Left cardiac atrium (tissue), 4 donors: ENCODE results near the gene CLEC16A. TPM values are rescaled to one million over a fixed set of nuclear protein-coding genes. Genes with fewer than 3 reads are reported as not detected.

Source experiments
- ATAC-seq, 2 donors: fragments of 200-7000 bp; cut with Tn5 transposase; one replicate each; pipeline ENCODE4 v1.9.1; 2020; ENCODE audit warnings: mild to moderate bottlenecking in 2 of 2, moderate library complexity in 2 of 2
- DNase-seq: peaks from one replicate; pipeline ENCODE4 v3.0.0-alpha.2; 2020
- intact Hi-C, 2 donors: fragments of 100-400 bp; cut with DNase I; formaldehyde crosslinking; loops; one replicate each; pipeline versions ENCODE4 v1.14.1 to v1.15.1; 2022 to 2023
- total RNA-seq, 2 donors: library from RNA; stranded (reverse); fragmentation: NEBNext Ultra II Directional; extraction: Animal tissue kit (Norgen Biotek cat#: 25700); gene quantifications; one replicate each; pipeline ENCODE4 v1.2.1, GENCODE V29; 2021
- donor health status: DM: no; HTN: yes; CAD: no.
- donor health status: DM: no; HTN: yes; CAD: no; lungs with severe emphysema.
- donor health status: DM: yes; HTN: yes; CAD: no.
- donor health status: Dilated cardiomyopathy.

CLEC16A gene
- total RNA-seq, 2 donors from 2014 or later, result 25.5 to 30.2 TPM

DNA sequence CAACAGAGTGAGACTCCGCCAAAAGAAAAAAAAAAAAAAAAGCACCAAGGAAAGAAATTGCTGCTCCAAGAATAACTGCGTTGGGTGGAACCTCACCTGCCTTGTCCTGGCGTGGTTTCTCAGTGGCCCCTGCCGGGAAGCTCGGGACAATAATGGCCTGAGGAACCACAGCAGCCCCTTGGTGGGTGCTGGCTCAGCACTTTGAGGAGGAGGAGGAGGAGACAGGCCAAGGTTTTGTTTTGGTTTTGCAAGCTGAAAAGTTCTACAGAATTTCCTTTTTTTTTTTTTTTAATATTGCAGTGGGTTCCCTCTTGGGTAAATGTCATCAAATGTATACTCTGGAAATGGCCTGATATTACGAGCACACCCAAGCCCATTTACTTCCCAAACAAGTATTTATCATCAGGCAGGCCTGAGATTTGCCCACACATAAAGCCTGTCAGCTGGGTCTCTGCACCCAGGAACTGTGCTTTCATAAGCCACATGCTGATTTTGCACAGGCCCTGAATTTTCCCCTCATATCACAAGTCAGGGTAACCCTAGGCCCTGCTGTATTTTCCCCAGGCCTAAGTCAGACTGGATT is 233.3 kb downstream of the CLEC16A start:
- DNase-seq (no peak), ATAC-seq (no peak)
- intact Hi-C loops, result loop anchor here in 1 of 2 donors (5.0 to 10.0 kb wide), 2 partner anchors 40 to 77 kb away; partner anchors contain the start of gene SOCS1

DNA sequence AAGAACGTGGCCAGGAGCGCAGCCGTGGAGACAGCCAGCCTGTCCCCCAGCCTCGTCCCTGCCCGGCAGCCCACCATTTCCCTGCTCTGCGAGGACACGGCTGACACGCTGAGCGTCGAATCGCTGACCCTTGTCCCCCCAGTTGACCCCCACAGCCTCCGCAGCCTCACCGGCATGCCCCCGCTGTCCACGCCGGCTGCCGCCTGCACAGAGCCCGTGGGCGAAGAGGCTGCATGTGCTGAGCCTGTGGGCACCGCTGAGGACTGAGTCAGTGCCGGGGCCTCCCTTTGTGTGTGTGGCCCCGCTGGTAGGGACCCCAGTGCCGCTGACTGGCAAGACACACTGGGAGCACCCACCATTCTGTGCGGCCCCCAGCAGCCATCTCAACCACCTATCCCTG is 234.1 kb downstream of the CLEC16A start:
- DNase-seq (no peak), ATAC-seq (no peak)
- intact Hi-C loops, result loop anchor here in 1 of 2 donors (5.0 to 10.0 kb wide), 2 partner anchors 39 to 76 kb away; partner anchors contain the start of gene SOCS1

DNA sequence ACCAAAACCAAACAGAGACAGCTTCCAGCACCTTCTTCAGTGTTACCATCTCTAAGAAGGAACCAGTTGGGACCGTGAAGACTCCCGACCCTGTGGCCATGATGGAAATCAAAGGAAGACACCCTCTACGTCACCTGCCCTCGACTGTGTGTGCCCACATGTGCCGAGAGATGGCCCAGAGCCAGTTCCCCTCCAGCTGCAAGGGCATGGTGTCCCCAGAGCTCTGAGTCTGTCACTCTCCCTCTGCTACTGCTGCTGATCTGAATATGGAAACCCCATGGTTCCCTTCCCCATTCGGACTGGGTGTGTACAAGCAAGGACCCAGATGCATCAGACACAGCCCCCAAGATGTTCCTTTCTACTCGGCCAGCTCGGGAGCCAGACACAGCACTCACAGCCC is 235.2 kb downstream of the CLEC16A start:
- intact Hi-C loops, result loop anchor here in 1 of 2 donors (5.0 to 10.0 kb wide), 2 partner anchors 38 to 75 kb away; partner anchors contain the start of gene SOCS1
- ATAC-seq, result no peak
- no peak for DNase-seq

DNA sequence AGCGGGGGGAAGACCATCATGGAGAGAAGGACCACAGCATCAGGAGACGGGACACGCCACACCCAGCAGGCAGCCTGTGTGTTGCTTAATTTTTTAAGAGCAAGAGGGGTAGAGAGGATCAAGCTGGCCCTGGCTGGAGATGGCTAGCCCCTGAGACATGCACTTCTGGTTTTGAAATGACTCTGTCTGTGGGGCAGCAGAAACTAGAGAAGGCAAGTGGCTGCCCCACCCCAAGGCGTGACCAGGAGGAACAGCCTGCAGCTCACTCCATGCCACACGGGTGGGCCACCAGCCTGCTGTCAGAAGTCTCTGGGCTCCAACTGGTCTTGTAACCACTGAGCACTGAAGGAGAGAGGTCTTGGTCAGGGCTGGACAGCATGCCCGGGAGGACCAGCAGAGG is 236.1 kb downstream of the CLEC16A start:
- intact Hi-C loops, result no loop called here
- no peak for DNase-seq
- peak in 1 of 2 donors; percentile 8 for ATAC-seq

DNA sequence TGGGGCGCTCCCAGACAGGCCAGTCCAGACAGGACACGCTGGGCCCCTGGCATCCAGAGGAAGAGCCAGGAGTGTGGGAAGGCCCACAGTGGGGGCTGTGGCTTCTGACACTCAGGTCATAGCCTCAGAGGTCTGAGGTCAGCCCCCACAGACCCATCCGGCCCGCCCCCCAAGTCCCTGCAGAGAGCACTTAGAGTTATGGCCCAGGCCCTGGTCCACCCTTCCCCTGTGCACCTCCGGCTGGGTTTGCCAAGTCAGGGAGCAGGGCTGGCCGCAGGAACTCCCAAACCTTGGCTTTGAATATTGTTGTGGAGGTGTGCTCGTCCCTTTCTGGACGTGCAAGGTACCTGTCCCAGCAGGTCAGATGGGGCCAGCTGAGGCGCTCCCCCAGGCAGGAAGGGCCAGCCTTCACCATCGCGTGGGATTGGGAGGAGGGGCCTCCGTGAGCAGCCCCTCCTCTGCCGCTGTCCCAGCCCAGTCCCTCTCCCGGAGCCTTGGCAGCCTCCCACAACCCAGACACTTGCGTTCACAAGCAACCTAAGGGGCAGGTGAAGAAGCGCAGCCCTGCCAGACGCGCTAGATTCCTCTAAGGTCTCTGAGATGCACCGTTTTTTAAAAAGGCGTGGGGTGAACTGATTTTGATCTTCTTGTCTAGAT is 237.0 kb downstream of the CLEC16A start:
- intact Hi-C loops, result no loop called here
- ATAC-seq, result no peak
- DNase-seq, result no peak

DNA sequence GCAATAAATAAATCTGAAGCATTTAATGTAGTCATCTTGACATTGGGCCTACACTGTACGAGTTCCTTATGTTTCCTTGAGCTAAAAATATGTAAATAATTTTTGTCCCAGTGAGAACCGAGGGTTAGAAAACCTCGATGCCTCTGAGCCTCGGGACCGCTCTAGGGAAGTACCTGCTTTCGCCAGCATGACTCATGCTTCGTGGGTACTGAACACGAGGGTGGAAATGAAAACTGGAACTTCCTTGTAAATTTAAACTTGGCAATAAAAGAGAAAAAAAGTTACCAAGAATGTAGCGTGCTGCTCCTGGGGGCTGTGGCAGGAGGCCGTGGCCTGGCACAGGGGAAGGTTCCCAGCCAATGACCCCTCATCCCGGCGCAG is 237.5 kb downstream of the CLEC16A start:
- intact Hi-C loops, result no loop called here
- no peak for DNase-seq

DNA sequence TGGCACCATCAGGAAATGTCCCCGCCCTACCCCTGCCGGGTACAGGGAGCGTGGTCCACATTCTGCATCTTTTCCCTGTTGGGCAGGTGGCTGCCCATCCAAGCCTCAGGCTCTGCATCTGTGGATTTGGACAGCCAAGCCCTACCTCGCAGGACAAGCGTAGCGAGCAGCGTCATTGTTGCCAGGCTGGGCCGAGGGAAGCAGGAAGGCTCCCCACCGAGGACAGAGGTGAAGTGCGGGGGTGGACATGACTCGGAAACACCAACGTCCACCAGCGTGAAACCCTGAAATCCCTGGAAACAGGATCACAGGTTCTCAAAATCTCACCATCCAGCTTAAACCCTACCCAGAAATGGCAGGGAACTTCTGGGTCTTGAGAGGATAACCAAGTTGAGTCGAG is 238.0 kb downstream of the CLEC16A start:
- DNase-seq (no peak), ATAC-seq (no peak)
- intact Hi-C loops, result no loop called here

More for the DNA sequence above, 237.5 kb downstream of the CLEC16A start:
- ATAC-seq, result peak in 1 of 2 donors; percentile 28

DNA sequence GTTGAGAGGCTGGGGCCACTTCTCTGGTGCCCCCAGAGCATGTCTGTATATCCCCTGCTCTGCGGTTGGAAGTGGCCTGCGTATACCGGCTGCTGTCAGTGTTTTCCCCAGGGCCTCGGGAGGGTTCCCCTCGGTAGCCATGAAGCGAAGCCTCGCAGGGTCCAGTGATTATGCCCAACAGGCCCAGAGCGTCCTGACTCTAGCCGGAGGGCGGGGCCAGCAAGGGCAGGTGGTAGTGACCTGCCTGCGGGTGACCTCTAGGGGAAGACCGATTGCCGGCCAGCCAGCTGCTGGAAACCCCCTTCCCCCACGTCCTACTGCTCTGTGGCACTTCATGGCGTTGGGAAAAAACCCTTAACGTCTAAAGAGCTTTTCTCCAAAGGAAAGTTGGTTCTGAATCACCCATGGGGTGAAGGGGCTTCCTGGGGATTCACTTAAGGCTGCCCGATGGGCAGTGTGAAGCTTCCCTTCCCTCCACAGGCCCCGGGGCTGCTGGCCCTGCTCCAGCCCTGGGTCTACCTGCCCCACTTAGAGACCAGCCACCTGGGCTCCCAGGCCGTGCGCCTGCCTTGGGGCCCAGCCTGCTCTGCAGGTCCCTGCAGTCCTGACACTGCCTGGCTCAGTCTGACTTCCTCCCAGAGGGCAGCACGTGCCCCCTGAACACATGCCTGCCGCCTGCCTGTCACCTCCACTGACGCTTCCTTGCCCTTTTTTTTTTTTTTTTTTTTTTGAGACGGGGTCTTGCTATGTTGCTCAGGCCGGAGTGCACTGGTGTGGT is 238.9 kb downstream of the CLEC16A start:
- no peak for DNase-seq
- intact Hi-C loops, result no loop called here
- ATAC-seq, result no peak

DNA sequence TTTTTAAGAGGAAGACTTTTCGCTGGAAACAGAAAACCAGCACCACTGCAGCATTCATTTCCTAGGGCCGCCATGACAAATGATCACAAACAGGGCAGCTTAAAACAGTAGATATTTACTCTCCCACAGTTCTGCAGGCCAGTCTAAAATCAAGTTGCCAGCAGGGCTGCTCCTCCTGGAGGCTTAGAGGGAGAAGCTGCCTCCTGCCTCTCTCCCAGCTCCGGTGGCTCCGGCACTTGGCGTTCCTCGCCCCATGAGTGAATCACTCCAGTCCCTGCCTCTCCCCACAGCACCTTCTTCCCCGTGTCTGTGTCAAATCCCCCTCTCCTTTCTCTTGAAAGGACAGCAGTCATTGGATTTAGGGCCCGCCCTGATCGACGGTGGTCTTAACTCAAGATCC is 239.6 kb downstream of the CLEC16A start:
- intact Hi-C loops, result no loop called here
- ATAC-seq (no peak), DNase-seq (no peak)

DNA sequence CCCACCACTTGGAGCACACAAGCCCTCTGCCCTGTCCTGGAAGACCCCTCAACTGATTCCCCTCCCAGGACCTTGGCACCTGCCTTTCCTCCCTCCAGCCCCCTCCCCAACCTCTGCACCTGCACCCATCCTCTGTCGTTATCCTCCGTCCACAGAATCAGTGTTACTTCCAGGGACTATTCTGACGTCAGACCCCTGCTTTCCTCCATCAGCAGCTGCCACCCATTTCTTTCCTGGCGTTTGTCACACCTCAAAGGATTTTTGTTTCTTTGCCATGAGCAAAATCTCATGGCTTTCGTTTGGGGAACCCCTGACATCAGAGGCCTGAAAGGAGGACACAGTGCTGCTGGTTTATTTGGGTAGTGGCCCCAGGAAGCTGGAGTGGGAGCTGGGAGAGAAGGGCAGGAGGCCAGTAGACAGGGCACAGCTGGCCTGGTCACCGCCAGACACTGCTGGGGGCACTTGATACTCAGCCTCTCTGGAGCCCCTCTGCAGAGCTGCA is 243.2 kb downstream of the CLEC16A start:
- no peak for ATAC-seq
- intact Hi-C loops, result no loop called here
- DNase-seq, result no peak

DNA sequence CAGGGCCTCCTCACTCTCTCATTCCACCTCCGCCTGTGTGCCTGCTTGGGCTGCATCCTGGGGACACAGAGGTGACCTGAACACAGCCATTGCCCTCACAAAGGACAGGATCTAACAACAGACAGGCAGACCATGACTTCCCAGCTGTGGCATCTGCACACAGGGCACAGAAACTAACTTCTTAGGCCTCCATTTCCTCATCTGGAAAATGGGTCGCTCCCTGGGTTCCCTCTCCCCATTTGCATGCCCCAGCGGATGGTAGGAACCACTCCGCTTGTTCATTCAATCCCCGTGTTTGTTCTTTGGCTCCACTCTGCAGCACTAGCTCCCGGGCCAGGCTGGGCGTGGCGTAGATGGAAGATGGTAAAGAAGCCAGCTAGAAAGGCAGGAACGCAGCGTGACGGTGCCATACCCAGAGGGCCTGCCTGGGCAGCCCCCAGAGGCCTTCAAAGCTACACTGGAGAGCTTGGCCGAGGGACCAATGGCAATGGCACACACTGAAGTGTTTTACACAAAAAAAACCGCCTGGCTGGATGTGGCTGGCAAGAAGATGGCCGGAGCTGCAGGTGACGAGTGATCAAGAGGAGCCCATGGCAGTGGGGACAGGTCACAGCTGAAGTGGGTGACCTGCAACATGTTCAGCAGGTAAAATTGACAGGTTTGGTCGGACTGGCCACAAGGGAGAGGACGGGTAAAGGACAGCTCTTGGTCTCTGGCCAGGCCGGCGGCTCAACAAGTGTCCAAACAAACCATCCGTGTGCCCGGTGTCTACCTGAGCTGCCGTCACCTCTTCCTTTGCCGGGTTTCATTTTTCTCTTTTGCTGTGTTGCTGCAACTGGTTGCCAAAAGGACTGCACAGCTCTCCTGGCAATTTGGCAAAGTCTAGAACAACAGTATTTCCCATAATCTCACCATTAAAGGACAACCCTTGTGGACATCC is 244.7 kb downstream of the CLEC16A start:
- no peak for ATAC-seq
- DNase-seq, result no peak
- intact Hi-C loops, result no loop called here

DNA sequence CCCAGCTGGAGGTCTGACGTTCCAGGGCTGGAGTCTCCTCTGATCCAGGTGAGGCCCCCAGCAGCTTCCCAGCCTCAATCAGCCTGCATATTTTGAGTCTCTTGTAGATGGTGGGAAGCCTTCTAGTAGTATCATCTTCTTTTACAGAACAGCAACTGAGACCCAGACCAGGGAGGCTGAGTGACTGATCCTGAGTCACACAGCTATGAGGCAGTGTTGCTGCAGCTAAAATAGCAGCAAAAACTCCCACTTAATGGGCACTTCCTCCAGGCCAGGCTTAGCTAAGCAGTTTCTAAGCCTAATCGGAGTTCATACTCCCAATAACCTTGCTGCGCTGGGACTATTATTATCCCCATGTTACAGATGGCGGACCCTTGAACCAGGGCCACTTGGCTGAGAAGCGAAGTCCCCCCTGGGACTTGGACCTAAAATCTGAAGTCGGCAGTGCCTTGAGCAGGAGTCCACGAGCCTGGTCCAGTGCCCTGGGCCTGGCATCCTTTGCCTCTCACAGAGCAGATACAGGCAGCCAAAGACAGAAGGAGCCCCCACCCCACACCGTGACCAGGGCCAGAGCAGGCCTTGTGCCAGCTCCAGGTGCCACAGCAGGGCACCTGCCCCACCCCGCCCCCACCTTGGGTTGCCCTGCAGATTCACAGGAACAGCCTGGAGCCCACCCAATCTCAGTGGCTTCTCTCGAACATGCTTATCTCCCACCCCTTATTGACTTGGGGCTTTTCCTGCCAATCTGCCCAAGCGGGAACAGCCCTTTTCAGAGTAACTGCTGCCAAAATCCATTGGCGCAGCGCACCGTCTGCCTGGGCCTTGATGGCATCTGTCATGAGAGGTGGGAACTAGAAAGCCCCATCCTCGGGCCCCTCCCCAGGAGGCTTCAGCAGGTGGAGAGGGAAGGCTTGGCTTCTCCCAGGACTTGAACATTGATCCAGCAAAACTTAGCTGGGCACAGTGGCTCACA is 246.5 kb downstream of the CLEC16A start:
- no peak for DNase-seq
- intact Hi-C loops, result no loop called here
- no peak for ATAC-seq

DNA sequence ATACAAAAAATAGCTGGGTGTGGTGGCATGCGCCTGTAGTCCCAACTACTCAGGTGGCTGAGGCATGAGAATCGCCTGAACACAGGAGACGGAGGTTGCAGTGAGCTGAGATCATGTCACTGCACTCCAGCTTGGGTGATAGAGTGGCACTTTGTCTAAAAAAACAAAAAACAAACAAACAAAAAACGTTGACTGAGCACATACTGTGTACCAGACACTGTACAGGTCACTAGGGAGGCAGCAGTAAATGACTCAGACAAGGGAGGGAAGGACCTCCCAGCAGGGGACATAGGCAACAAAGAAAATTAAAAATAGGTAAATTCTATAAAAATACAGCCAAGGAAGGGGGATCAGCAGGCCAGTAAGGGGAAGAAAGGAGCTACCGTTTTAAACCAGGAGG is 247.3 kb downstream of the CLEC16A start:
- ATAC-seq, result no peak
- DNase-seq, result no peak
- intact Hi-C loops, result no loop called here

DNA sequence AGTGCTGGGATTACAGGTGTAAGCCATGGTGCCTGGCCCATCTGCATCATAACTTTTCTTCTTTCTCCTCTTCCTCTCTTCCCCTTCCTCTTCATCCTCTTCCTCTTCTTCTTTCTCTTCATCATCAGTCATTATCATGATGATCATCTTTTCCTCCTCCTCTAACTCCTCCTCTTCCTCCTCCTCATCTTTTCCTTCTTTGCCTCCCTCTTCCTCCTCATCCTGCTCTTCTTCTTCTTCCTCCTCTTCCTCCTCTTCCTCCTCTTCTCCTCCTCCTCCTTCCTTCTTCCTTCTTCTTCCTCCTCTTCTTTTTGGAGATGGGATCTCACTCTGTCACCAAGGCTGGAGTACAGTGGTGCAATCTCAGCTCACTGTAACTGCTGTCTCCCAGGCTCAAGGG is 249.1 kb downstream of the CLEC16A start:
- ATAC-seq (no peak), DNase-seq (no peak)
- intact Hi-C loops, result no loop called here

DNA sequence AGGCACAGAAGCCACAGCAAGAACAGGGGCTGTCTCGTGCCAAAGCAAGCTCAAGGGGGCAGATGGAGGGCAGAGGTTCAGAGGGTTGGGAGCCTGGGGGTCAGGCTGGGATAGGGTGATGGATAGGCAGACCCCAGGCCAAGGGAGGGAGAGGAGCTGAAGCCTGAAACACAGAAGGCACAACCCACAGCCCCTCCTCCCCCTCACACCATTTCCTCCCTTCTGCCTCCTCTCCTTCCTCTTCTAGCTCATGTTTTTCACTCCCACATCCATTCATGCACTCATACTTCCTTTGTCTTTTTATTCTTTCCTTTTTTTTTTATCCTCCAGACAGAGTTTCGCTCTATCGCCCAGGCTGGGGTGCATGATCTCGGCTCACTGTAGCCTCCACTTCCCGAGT is 250.5 kb downstream of the CLEC16A start:
- intact Hi-C loops, result no loop called here
- ATAC-seq (no peak), DNase-seq (no peak)

DNA sequence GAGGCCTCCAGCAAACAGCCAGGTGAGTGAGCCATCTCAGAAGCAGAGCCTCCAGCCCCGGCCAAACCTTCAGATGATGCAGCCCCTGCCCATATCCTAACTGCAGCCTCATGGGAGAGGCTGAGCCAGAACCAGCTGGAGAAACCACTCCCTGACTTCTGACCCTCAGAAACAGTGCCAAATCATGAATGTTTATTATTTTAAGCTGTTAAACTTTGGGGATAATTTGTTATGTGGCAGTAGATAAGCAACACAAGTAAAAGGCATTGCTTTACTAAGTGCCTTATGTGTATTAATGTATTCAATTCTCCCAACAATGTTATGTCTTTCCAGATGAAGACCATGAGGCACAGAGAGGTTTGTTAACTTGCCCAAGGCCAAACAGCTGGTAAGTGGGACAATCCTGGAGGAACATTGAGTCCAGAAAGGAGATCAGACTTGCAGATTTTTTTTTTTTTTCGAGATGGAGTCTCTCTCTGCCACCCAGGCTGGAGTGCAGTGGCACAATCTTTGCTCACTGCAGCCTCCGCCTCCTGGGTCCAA is 252.0 kb downstream of the CLEC16A start:
- intact Hi-C loops, result no loop called here
- no peak for ATAC-seq

DNA sequence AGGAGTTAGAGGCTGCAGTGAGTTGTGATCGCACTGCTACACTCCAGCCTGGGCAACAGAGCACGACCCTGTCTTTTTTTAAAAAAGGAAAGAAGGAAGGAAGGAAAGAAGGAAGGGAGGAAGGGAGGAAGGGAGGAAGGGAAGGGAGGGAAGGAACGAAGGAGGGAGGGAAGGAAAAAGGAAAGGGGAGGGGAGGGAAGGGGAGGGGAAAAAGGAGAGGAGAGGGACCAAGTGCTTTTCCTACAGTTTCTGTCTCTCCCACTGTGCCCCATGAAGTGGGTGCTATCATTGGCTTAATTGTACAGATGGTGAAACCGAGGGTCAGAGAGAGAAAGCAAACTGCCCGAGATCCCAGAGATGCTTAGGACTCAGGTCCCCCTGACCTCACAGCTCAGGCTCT is 254.0 kb downstream of the CLEC16A start:
- ATAC-seq (no peak), DNase-seq (no peak)
- intact Hi-C loops, result no loop called here

More for the DNA sequence above, 252.0 kb downstream of the CLEC16A start:
- no peak for DNase-seq

DNA sequence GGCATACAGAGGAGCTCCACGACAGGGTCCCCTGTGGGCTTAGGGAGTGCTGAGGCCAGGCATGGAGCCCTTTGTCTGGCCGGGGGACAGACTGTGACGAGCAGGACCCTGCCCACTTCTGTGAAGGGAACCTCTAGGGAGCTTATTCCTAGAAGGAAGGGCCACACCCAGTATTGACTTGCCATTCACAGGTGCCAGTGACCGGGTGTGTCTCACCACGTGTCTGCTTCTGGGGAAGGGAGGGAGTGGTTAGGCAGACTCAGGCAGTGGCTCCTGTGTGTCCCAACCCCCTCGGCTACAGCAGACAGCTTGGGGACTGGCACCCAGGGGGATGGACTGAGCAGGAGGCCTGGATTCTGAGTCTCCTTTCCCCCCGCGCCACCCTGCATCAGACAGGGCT is 254.5 kb downstream of the CLEC16A start:
- no peak for DNase-seq
- ATAC-seq, result no peak
- intact Hi-C loops, result no loop called here
